GM12874 (cell line): ENCODE measurements around the gene MAP4.

Experiments
- CTCF ChIP-seq: IDR thresholded peaks from 2 replicates; pipeline ENCODE4 v1.5.1; 2011; ENCODE audit warnings: low read depth, mild to moderate bottlenecking, control low read depth, low read length, moderate library complexity; ENCODE audit not compliant: insufficient read depth

Gene MAP4

GRCh38 chr3:47985381-47985780 lies 30.8 kb downstream of the MAP4 start:
- no peak for TF ChIP-seq CTCF

GRCh38 chr3:47984075-47984728 lies 32.0 kb downstream of the MAP4 start:
- no peak for TF ChIP-seq CTCF

- no peak for TF ChIP-seq CTCF
Observed at GRCh38 chr3:47980795-47981194, 35.4 kb downstream of the MAP4 start.

- no peak for TF ChIP-seq CTCF
Observed at GRCh38 chr3:47979070-47979469, 37.1 kb downstream of the MAP4 start.

GRCh38 chr3:47978386-47978785 lies 37.8 kb downstream of the MAP4 start:
- no peak for TF ChIP-seq CTCF

GRCh38 chr3:47976135-47976732 lies 40.0 kb downstream of the MAP4 start:
- no peak for TF ChIP-seq CTCF

- no peak for TF ChIP-seq CTCF
Observed at GRCh38 chr3:47974974-47975470, 41.2 kb downstream of the MAP4 start.
